GM21529 (cell line): ENCODE measurements around the gene RPS6KA2.
"Not testable (repeated sequence)": the region's sequence is repeated elsewhere in the genome, so short reads cannot be mapped to it uniquely, and the experiment has no call there.

ENCODE experiments used
- ATAC-seq: cut with Tn5 transposase; IDR thresholded peaks from one replicate; pipeline ENCODE4 v1.9.1; 2021; ENCODE audit not compliant: unreplicated experiment

RPS6KA2 gene

GRCh38 chr6:166595061-166595780 lies 31.8 kb downstream of the RPS6KA2 start:
- ATAC-seq = no peak

GRCh38 chr6:166592821-166593220 lies 34.2 kb downstream of the RPS6KA2 start:
- no peak for ATAC-seq

GRCh38 chr6:166591961-166592520 lies 35.0 kb downstream of the RPS6KA2 start:
- ATAC-seq = no peak

GRCh38 chr6:166591026-166591425 lies 36.0 kb downstream of the RPS6KA2 start:
- no peak for ATAC-seq

GRCh38 chr6:166589786-166590574 lies 37.1 kb downstream of the RPS6KA2 start:
- no peak for ATAC-seq

- ATAC-seq = peak; percentile 31
Observed at GRCh38 chr6:166589337-166589731, 37.7 kb downstream of the RPS6KA2 start.

GRCh38 chr6:166588691-166589336 lies 38.2 kb downstream of the RPS6KA2 start:
- peak; percentile 19 for ATAC-seq

- peak; percentile 81 for ATAC-seq
Observed at GRCh38 chr6:166587631-166588413, 39.2 kb downstream of the RPS6KA2 start.

- peak; percentile 67 for ATAC-seq
Observed at GRCh38 chr6:166586424-166587156, 40.5 kb downstream of the RPS6KA2 start, which contains the start of gene RAMACL. TSS of gene RAMACL (minus strand) at chr6:166586678. CDS start at chr6:166586477, 201 bp downstream.

- no peak for ATAC-seq
Observed at GRCh38 chr6:166584853-166585429, 42.1 kb downstream of the RPS6KA2 start.

- no peak for ATAC-seq
Observed at GRCh38 chr6:166584155-166584554, 42.9 kb downstream of the RPS6KA2 start.

GRCh38 chr6:166583230-166583965 lies 43.7 kb downstream of the RPS6KA2 start:
- ATAC-seq = no peak

- ATAC-seq = no peak
Observed at GRCh38 chr6:166582258-166582657, 44.8 kb downstream of the RPS6KA2 start.

- ATAC-seq = not testable (repeated sequence)
Observed at GRCh38 chr6:166581801-166582200, 45.2 kb downstream of the RPS6KA2 start.

GRCh38 chr6:166581091-166581511 lies 46.0 kb downstream of the RPS6KA2 start:
- ATAC-seq = no peak

- ATAC-seq = no peak
Observed at GRCh38 chr6:166580076-166581050, 46.7 kb downstream of the RPS6KA2 start.

- ATAC-seq = no peak
Observed at GRCh38 chr6:166579237-166579850, 47.7 kb downstream of the RPS6KA2 start.
